GM21447 (cell line): ENCODE measurements around the gene TTF2.
"Not testable (repeated sequence)": the region's sequence is repeated elsewhere in the genome, so short reads cannot be mapped to it uniquely, and the experiment has no call there.

Source experiments
- ATAC-seq: cut with Tn5 transposase; IDR thresholded peaks from one replicate; pipeline ENCODE4 v1.9.1; 2021; ENCODE audit not compliant: unreplicated experiment

Gene TTF2

GRCh38 chr1:117147856-117148588, 87.9 kb downstream of the TTF2 start:
- no peak for ATAC-seq

DNA sequence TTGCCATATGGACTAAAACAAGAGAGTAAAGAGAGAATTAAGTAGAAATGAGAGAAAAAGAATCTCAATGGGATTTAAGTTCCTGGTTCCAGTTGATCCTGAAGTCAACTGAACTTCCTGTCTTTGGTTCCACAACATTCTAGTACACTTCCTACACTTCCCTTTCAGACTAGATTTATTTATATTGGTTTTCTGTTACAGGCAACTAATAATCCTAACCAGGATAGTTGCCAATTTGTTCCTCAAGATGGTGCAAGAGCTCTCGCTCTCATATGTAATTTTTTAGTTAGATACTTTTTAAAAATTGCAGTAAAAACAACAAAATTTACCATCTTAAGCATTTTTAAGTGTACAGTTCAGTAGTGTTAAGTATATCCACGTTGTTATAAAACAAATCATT, 90.2 kb downstream of the TTF2 start:
- no peak for ATAC-seq

- ATAC-seq: not testable (repeated sequence)
Observed at GRCh38 chr1:117151305-117151704, 91.2 kb downstream of the TTF2 start.
